ENCODE results near the gene JAZF1. TPM values are rescaled to one million over a fixed set of nuclear protein-coding genes. Genes with fewer than 3 reads are reported as not detected.

Gene JAZF1
- total RNA-seq, 1 experiment from 2014 or later, result 9.1 TPM

DNA sequence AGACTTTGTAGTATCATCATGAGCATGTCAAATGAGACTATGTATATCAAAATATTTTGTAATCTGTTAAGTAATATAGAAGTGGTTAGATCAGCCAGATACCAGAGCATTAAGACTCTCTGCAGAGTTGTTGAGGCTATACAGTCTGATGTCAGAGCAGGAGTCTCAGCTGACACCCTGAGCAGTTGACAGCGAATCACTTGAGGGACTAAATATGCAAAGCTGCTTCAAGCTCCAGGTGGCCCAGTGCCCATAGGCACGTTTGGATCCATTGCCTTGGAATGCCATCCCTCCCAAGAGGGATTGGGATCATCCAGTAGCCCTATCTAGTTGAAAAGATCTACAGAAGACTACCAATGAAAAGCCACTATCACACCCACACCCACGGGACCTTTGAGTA lies 230.5 kb downstream of the JAZF1 start:
- Histone ChIP-seq H4K8ac (replicated peaks; ENCODE audit: insufficient read length, low read depth, low read length) (no peak overlapping the region), H3K4ac (ENCODE audit: low read depth, low read length) (no peak overlapping the region), H4K20me1 (ENCODE audit: control insufficient read depth, insufficient read depth, insufficient read length) (no peaks in the 10 kb centered on the region), H3K9ac (ENCODE audit: extremely low read depth, insufficient read length, low read length) (no peak overlapping the region), H3K18ac (ENCODE audit: insufficient read length, low read depth, low read length) (no peak overlapping the region), H3K27ac (ENCODE audit: insufficient read length, low read depth, low read length) (no peak overlapping the region), H3K79me2 (ENCODE audit: insufficient read depth, low read length) (no peaks in the 10 kb centered on the region), H3K23me2 (ENCODE audit: insufficient read length, low read depth, low read length, poor library complexity, severe bottlenecking) (no peaks in the 10 kb centered on the region), H2AFZ (ENCODE audit: low read length) (no peak overlapping the region), H2BK5ac (ENCODE audit: insufficient read length, low read length) (no peak overlapping the region), H3K79me1 (ENCODE audit: insufficient read depth, low read depth, low read length, poor library complexity, severe bottlenecking) (no peaks in the 10 kb centered on the region), H4K91ac (ENCODE audit: insufficient read length, low read depth, low read length) (no peak overlapping the region), H2BK20ac (ENCODE audit: low read depth, low read length, poor library complexity, severe bottlenecking) (no peak overlapping the region), H3K23ac (ENCODE audit: insufficient read length, low read depth, low read length) (no peak overlapping the region), H2BK12ac (ENCODE audit: insufficient read length, low read depth, low read length) (no peak overlapping the region), H3K9me3 (ENCODE audit: control insufficient read depth, low read depth, low read length) (no peaks in the 10 kb centered on the region), H2AK5ac (ENCODE audit: insufficient read length, low read length) (no peak overlapping the region), H3K4me1 (ENCODE audit: insufficient read depth, low read length) (no peaks in the 10 kb centered on the region), H3K4me2 (ENCODE audit: insufficient read depth, insufficient read length, low read length) (no peak overlapping the region), H3K56ac (ENCODE audit: insufficient read length, low read depth, low read length) (no peak overlapping the region), H3K14ac (ENCODE audit: insufficient read depth, low read length) (no peak overlapping the region), H3K27me3 (ENCODE audit: insufficient read depth, low read length) (no peaks in the 10 kb centered on the region), H2BK15ac (ENCODE audit: low read depth, low read length) (no peak overlapping the region), H2BK120ac (ENCODE audit: low read depth, low read length, poor library complexity, severe bottlenecking) (no peak overlapping the region), H4K5ac (ENCODE audit: insufficient read length, low read depth, low read length) (no peak overlapping the region), H3T11ph (ENCODE audit: low read length) (no peak overlapping the region)
- no peak overlapping the region for H3K4me3 Mint-ChIP-seq
- peaks cover 2 to 8% of the 10 kb centered on the region in 2 experiments; a peak in 3 of 4 replicates for H3K4me1 Mint-ChIP-seq
- no peaks in the 10 kb centered on the region for H3K36me3 Mint-ChIP-seq (ENCODE audit: insufficient read depth in 1 of 3, low read depth in 3 of 3)
- DNase-seq, result no peak
- H3K27ac Mint-ChIP-seq, result no peak overlapping the region
- TF ChIP-seq, protein P1, sequence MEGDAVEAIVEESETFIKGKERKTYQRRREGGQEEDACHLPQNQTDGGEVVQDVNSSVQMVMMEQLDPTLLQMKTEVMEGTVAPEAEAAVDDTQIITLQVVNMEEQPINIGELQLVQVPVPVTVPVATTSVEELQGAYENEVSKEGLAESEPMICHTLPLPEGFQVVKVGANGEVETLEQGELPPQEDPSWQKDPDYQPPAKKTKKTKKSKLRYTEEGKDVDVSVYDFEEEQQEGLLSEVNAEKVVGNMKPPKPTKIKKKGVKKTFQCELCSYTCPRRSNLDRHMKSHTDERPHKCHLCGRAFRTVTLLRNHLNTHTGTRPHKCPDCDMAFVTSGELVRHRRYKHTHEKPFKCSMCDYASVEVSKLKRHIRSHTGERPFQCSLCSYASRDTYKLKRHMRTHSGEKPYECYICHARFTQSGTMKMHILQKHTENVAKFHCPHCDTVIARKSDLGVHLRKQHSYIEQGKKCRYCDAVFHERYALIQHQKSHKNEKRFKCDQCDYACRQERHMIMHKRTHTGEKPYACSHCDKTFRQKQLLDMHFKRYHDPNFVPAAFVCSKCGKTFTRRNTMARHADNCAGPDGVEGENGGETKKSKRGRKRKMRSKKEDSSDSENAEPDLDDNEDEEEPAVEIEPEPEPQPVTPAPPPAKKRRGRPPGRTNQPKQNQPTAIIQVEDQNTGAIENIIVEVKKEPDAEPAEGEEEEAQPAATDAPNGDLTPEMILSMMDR (conservative IDR thresholded peaks at IDR 0.05), result no peak
- H3K27me3 Mint-ChIP-seq (ENCODE audit: low read depth), result no peaks in the 10 kb centered on the region
- WGBS (ENCODE audit: extremely low coverage, insufficient read length, low lambda C conversion rate), result no CpG with 5 or more reads among the region's 3 CpGs
- H3K9me3 Mint-ChIP-seq, result no peaks in the 10 kb centered on the region
